Peyer's patch (tissue), 4 donors: ENCODE results near the gene ZNF621.

Experiments
- CTCF ChIP-seq, 6 experiments: fragments of 450-650 bp in 4 of 6; fragments of 200-600 bp in 2 of 6; sonication (generic) in 1 of 6; IDR thresholded peaks; one replicate each; pipeline ENCODE4 v1.5.1; 2017 to 2019; ENCODE audit warnings: antibody characterized with exemption in 6 of 6, mild to moderate bottlenecking in 3 of 6, moderate library complexity in 1 of 6
- POLR2A ChIP-seq, 2 donors: fragments of 450-650 bp; IDR thresholded peaks; one replicate each; pipeline ENCODE4 v1.5.1; 2017; ENCODE audit warnings: antibody characterized with exemption in 2 of 2, mild to moderate bottlenecking in 2 of 2, moderate library complexity in 2 of 2

DNA sequence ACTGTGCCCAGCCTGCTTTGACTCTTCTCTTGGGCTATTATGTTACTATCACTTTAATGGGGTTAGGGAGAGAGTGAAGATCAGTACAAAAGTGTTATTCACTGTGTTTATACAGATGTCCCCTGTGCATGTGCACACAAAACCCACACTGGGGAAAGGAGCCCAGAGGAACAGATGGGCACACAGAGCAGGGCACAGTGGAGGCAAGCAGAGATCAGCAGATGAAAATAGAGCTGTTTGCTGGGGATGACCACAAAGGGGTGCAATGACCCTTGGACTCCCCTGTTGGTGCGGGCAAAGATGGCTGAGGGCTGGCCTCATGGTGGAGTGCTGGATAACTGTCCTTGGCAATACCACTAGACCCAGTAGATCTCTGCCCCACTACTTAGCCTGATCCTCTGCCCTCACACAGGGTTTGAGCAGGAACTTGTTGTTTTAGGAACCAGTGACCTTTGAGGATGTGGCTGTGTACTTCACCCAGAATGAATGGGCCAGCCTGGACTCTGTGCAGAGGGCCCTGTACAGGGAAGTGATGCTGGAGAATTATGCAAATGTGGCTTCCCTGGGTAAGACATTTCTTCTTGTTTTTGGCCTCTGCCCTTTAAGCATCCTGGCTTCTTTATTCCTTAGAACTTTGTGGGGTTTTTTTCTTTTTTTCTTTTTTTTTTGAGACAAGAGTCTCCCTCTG is 13.6 kb upstream of the ZNF621 start:
- TF ChIP-seq CTCF (IDR thresholded peaks at IDR 0.05), result no peak
- TF ChIP-seq POLR2A (IDR thresholded peaks at IDR 0.05), result no peak
